Liver (tissue), 9 donors: ENCODE measurements around the gene SNX17. TPM values are rescaled to one million over a fixed set of nuclear protein-coding genes. Genes with fewer than 3 reads are reported as not detected.
A peak's percentile ranks its signal among the peaks of the same experiment; 100 is the strongest.

Experiments
- DNase-seq: peaks from one replicate; pipeline ENCODE4 v3.0.0-alpha.2; 2017; ENCODE audit warnings: low spot score
- H3K27ac ChIP-seq, 2 donors: one replicate each; pipeline ENCODE4 v1.7.0; 2013; ENCODE audit warnings: inconsistent platforms in 2 of 2, low read length in 2 of 2, control low read depth in 1 of 2, low read depth in 1 of 2, mild to moderate bottlenecking in 1 of 2
- H3K27me3 ChIP-seq, 4 donors: one replicate each; pipeline versions ENCODE4 v1.6.1 to v1.7.0; 2013; ENCODE audit warnings: low read length in 3 of 4, inconsistent platforms in 1 of 4, mild to moderate bottlenecking in 1 of 4, moderate library complexity in 1 of 4; ENCODE audit not compliant: control insufficient read depth in 4 of 4, insufficient read depth in 4 of 4
- H3K36me3 ChIP-seq, 4 donors: one replicate each; pipeline versions ENCODE4 v1.6.1 to v1.7.0; 2013; ENCODE audit warnings: low read length in 3 of 4, mild to moderate bottlenecking in 3 of 4, low read depth in 1 of 4, moderate library complexity in 1 of 4; ENCODE audit not compliant: control insufficient read depth in 4 of 4, insufficient read depth in 3 of 4
- H3K4me1 ChIP-seq, 4 donors: one replicate each; pipeline versions ENCODE4 v1.6.1 to v1.7.0; 2013; ENCODE audit warnings: low read length in 3 of 4, mild to moderate bottlenecking in 3 of 4, moderate library complexity in 1 of 4; ENCODE audit not compliant: control insufficient read depth in 4 of 4, insufficient read depth in 4 of 4
- H3K4me3 ChIP-seq, 3 donors: one replicate each; pipeline versions ENCODE4 v1.6.1 to v1.7.0; 2013; ENCODE audit warnings: low read length in 3 of 3, control low read depth in 1 of 3, low read depth in 1 of 3, mild to moderate bottlenecking in 1 of 3
- H3K9ac ChIP-seq, 2 donors: one replicate each; pipeline ENCODE4 v1.7.0; 2013; ENCODE audit warnings: low read length in 2 of 2, mild to moderate bottlenecking in 2 of 2, moderate library complexity in 2 of 2, control low read depth in 1 of 2, low read depth in 1 of 2
- H3K9me3 ChIP-seq, 4 donors: one replicate each; pipeline versions ENCODE4 v1.6.1 to v1.7.0; 2013; ENCODE audit warnings: low read length in 3 of 4; ENCODE audit not compliant: control insufficient read depth in 4 of 4
- ATF3 ChIP-seq: IDR thresholded peaks from 2 replicates; pipeline ENCODE4 v1.6.1; 2016; ENCODE audit warnings: antibody characterized with exemption
- CTCF ChIP-seq: fragments of 150-350 bp; IDR thresholded peaks from 2 replicates; pipeline ENCODE4 v1.5.1; 2017; ENCODE audit warnings: improper control_type of control experiment, low read depth, low read length; ENCODE audit not compliant: missing input control
- EGR1 ChIP-seq, 2 donors: IDR thresholded peaks; 2 replicates each; pipeline ENCODE4 v1.6.1; 2016 to 2018; ENCODE audit warnings: antibody characterized with exemption in 2 of 2, low read depth in 2 of 2
- FOXA1 ChIP-seq: IDR thresholded peaks from 2 replicates; pipeline ENCODE4 v1.6.1; 2016; ENCODE audit warnings: antibody characterized with exemption
- FOXA2 ChIP-seq: IDR thresholded peaks from 2 replicates; pipeline ENCODE4 v1.6.1; 2016; ENCODE audit warnings: antibody characterized with exemption
- GABPA ChIP-seq, 2 donors: IDR thresholded peaks in 1 of 2; conservative IDR thresholded peaks in 1 of 2; 2 replicates each; pipeline ENCODE4 v1.6.1; 2016; ENCODE audit warnings: antibody characterized with exemption in 2 of 2, mild to moderate bottlenecking in 1 of 2, moderate library complexity in 1 of 2
- HNF4A ChIP-seq, 2 donors: conservative IDR thresholded peaks; 2 replicates each; pipeline ENCODE4 v1.6.1; 2016; ENCODE audit warnings: antibody characterized with exemption in 2 of 2, mild to moderate bottlenecking in 2 of 2
- HNF4G ChIP-seq: IDR thresholded peaks from 2 replicates; pipeline ENCODE4 v1.6.1; 2016; ENCODE audit warnings: antibody characterized with exemption
- JUND ChIP-seq, 2 donors: IDR thresholded peaks; 2 replicates each; pipeline ENCODE4 v1.6.1; 2016; ENCODE audit warnings: antibody characterized with exemption in 2 of 2
- MAX ChIP-seq: IDR thresholded peaks from 2 replicates; pipeline ENCODE4 v1.6.1; 2016; ENCODE audit warnings: antibody characterized with exemption
- RAD21 ChIP-seq, 2 donors: IDR thresholded peaks; 2 replicates each; pipeline ENCODE4 v1.6.1; 2016; ENCODE audit warnings: antibody characterized with exemption in 2 of 2, mild to moderate bottlenecking in 2 of 2
- RXRA ChIP-seq, 2 donors: IDR thresholded peaks; 2 replicates each; pipeline ENCODE4 v1.6.1; 2017 to 2018; ENCODE audit warnings: antibody characterized with exemption in 2 of 2, mild to moderate bottlenecking in 1 of 2
- SP1 ChIP-seq: IDR thresholded peaks from 2 replicates; pipeline ENCODE4 v1.6.1; 2018; ENCODE audit warnings: antibody characterized with exemption, mild to moderate bottlenecking
- YY1 ChIP-seq: IDR thresholded peaks from 2 replicates; pipeline ENCODE4 v1.6.1; 2016; ENCODE audit warnings: antibody characterized with exemption, mild to moderate bottlenecking
- WGBS: extraction: QIAGEN DNeasy Blood & Tissue Kit; methylation state at CpG from one replicate; pipeline ENCODE4 v1.1.7; 2013; 5-methylcytosine and 5-hydroxymethylcytosine counted together
- polyA plus RNA-seq, 2 donors: library from polyadenylated mRNA; stranded (reverse) in 1 of 2; unstranded in 1 of 2; fragments of 200-250 nt in 1 of 2; fragments of >200 nt in 1 of 2; fragmentation: Nextera tagmentation in 1 of 2; extraction: Ambion mirVana in 1 of 2; gene quantifications; one replicate each; pipeline versions ENCODE4 v1.2.1 to v1.2.3, GENCODE V29; 2013 to 2015
- total RNA-seq, 2 donors: library from RNA; depleted of rRNA; stranded (reverse); fragments of >200 nt; gene quantifications; one replicate each; pipeline ENCODE4 v1.2.3, GENCODE V29; 2014
- TF ChIP-seq, protein P1 (sequence below): IDR thresholded peaks from 2 replicates; pipeline ENCODE4 v1.6.1; 2016; ENCODE audit warnings: antibody characterized with exemption
- donor health status: healthy.
- donor health status: healthy.
- donor health status: healthy.
- donor health status: healthy.
- donor health status: healthy.

The SNX17 gene
- total and polyA plus RNA-seq, 4 donors: 53.7 to 65.3 (median 59.1) TPM

DNA sequence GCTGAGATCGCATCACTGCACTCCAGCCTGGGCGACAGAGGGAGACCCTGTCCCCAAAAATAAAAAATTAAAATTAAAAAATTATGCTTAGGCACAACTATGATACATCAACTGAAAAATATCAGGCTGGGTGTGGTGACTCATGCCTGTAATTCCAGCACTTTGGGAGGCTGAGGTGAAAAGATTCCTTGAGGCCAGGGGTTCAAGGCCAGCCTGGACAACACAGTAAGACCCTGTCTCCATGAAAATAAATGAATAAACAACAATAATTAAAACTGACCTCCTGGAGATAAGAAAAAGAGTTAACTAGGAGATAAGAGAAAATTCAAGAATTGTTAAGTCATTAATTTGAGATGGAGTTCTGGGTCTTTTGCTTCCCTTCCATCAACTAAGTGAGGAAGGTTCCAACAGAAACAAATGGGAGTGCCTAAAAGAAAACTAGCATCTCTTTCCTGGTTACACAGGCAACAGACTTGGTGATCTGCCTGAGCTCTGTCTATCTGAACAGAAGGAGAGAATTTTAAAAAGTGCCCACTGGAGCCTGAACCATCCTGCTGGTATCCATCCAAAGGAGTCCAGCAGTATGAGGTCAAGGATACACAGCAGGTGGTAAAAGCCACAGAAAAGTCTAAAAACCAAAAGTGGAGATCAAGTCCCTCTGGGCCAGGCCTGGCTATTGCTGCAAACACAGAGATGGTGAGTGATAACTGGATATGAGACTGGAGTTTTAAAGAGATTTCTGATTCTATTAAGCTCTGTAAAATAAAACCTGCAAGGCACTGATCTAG lies 30.1 kb downstream of the SNX17 start:
- 98% methylated on average over 2 of the region's 2 CpGs for WGBS

DNA sequence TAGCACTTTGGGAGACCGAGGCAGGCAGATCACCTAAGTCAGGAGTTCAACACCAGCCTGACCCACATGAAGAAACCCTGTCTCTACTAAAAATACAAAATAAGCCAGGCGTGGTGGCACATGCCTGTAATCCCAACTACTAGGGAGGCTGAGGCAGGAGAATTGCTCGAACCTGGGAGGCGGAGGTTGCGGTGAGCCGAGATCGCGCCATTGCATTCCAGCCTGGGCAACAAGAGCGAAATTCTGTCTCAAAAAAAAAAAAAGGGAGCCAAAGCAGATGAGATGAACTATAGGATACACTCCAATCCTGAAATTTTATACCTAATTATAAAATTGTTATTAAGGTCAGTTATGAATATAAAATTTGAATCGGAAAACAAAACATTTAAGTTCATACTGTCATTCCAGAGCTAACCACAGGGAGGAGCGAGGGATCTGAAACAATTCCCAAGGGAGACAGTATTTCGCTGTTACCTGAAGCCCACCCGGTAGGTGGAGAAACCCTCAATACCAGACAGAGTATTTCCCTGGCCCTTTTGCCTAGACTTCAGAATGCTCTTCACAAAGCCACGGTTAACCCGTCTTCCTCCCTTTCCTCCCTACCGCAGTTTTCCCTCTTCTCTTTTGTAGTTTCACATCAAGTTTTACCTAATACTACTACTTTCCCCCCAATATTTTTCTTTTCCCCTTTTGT lies 37.5 kb downstream of the SNX17 start:
- Histone ChIP-seq H3K4me1 (peaks cover 4 to 21% (median 14%) of the 10 kb centered on the region in 4 donors), H3K27ac (peak overlapping the region in 1 of 2 donors; percentile 7), H3K27me3 (no peaks in the 10 kb centered on the region), H3K4me3 (peak overlapping the region; percentile 72 to 99 (median 91)), H3K9ac (peak overlapping the region; percentile 39 to 94), H3K9me3 (no peaks in the 10 kb centered on the region), H3K36me3 (peaks cover 0 to 2% (median 0%) of the 10 kb centered on the region in 4 donors)
- DNase-seq: no peak
- 51% methylated on average over 16 of the region's 16 CpGs for WGBS
- TF ChIP-seq YY1 (no peak), EGR1 (IDR thresholded peaks at IDR 0.05; ENCODE audit: low read depth in 2 of 2) (no peak), HNF4G (no peak), RXRA (IDR thresholded peaks at IDR 0.05) (no peak), RAD21 (IDR thresholded peaks at IDR 0.05) (peak; percentile 73 to 78), FOXA1 (no peak), ATF3 (no peak), SP1 (no peak), MAX (no peak), FOXA2 (no peak), HNF4A (conservative IDR thresholded peaks at IDR 0.05) (no peak), GABPA (IDR thresholded peaks at IDR 0.05 in 1 of 2, conservative IDR thresholded peaks at IDR 0.05 in 1 of 2) (no peak), JUND (IDR thresholded peaks at IDR 0.05) (no peak), CTCF (peak; percentile 58)
- TF ChIP-seq, protein P1, sequence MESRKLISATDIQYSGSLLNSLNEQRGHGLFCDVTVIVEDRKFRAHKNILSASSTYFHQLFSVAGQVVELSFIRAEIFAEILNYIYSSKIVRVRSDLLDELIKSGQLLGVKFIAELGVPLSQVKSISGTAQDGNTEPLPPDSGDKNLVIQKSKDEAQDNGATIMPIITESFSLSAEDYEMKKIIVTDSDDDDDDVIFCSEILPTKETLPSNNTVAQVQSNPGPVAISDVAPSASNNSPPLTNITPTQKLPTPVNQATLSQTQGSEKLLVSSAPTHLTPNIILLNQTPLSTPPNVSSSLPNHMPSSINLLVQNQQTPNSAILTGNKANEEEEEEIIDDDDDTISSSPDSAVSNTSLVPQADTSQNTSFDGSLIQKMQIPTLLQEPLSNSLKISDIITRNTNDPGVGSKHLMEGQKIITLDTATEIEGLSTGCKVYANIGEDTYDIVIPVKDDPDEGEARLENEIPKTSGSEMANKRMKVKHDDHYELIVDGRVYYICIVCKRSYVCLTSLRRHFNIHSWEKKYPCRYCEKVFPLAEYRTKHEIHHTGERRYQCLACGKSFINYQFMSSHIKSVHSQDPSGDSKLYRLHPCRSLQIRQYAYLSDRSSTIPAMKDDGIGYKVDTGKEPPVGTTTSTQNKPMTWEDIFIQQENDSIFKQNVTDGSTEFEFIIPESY: no peak

More for the DNA sequence above, 30.1 kb downstream of the SNX17 start:
- Histone ChIP-seq H3K9me3 (no peaks in the 10 kb centered on the region), H3K36me3 (peaks cover 0 to 2% (median 0%) of the 10 kb centered on the region in 4 donors), H3K4me3 (no peak overlapping the region), H3K27me3 (no peaks in the 10 kb centered on the region), H3K27ac (no peak overlapping the region), H3K4me1 (no peaks in the 10 kb centered on the region), H3K9ac (no peak overlapping the region)
- TF ChIP-seq FOXA1: no peak
- TF ChIP-seq CTCF: no peak
- DNase-seq: no peak
